Nephron progenitor cell (in vitro differentiated cells): ENCODE measurements around the gene RNF141.

Experiments
- DNase-seq: peaks from one replicate; pipeline ENCODE4 v3.0.0; 2021
- H3K27ac Mint-ChIP-seq: 2 replicates; pipeline ENCODE4 v1.8.0; 2021; ENCODE audit warnings: mild to moderate bottlenecking, moderate library complexity, mixed read lengths
- H3K27me3 Mint-ChIP-seq: 2 replicates; pipeline ENCODE4 v1.8.0; 2021; ENCODE audit warnings: mild to moderate bottlenecking, low read depth, mixed read lengths; ENCODE audit not compliant: poor library complexity
- H3K36me3 Mint-ChIP-seq: 2 replicates; pipeline ENCODE4 v1.8.0; 2021; ENCODE audit warnings: low read depth, mixed read lengths
- H3K4me1 Mint-ChIP-seq: 2 replicates; pipeline ENCODE4 v1.8.0; 2021; ENCODE audit warnings: mixed read lengths
- H3K4me3 Mint-ChIP-seq: 2 replicates; pipeline ENCODE4 v1.8.0; 2021; ENCODE audit warnings: mild to moderate bottlenecking, moderate library complexity, mixed read lengths
- H3K9me3 Mint-ChIP-seq: 2 replicates; pipeline ENCODE4 v1.8.0; 2021; ENCODE audit warnings: mild to moderate bottlenecking, moderate library complexity, mixed read lengths
- TF ChIP-seq, protein P1 (sequence below): fragments of 200-600 bp; sonication (generic); IDR thresholded peaks from 2 replicates; pipeline ENCODE4 v1.5.0; 2021; ENCODE audit warnings: antibody characterized with exemption

The RNF141 gene

DNA sequence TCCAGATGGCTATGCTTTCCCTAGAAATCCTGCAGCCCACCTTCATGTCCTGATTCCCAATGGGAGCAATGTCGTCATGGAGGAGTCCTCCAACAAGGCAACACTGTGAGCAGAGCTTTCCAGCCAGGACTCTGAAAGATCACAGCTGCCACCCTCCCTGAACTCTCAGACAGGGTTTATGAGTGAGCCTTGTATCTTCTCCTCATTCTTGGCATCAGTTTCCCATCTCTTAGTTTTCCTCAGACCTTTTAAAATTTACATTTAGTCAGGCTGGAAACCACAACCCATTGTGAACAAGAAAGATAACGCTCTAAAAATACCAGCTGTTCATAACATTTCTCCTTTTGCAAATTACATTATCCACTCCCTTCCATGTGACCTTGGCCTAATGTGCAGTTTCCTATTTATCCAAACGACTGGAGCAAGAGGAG, 43.1 kb upstream of the RNF141 start:
- H3K27me3 Mint-ChIP-seq = peaks cover 6% of the 10 kb centered on the region
- peaks cover 20% of the 10 kb centered on the region for H3K36me3 Mint-ChIP-seq
- TF ChIP-seq, protein P1, sequence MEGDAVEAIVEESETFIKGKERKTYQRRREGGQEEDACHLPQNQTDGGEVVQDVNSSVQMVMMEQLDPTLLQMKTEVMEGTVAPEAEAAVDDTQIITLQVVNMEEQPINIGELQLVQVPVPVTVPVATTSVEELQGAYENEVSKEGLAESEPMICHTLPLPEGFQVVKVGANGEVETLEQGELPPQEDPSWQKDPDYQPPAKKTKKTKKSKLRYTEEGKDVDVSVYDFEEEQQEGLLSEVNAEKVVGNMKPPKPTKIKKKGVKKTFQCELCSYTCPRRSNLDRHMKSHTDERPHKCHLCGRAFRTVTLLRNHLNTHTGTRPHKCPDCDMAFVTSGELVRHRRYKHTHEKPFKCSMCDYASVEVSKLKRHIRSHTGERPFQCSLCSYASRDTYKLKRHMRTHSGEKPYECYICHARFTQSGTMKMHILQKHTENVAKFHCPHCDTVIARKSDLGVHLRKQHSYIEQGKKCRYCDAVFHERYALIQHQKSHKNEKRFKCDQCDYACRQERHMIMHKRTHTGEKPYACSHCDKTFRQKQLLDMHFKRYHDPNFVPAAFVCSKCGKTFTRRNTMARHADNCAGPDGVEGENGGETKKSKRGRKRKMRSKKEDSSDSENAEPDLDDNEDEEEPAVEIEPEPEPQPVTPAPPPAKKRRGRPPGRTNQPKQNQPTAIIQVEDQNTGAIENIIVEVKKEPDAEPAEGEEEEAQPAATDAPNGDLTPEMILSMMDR = no peak
- H3K4me3 Mint-ChIP-seq = no peak overlapping the region
- no peaks in the 10 kb centered on the region for H3K4me1 Mint-ChIP-seq
- no peak overlapping the region for H3K27ac Mint-ChIP-seq
- no peak for DNase-seq
- no peaks in the 10 kb centered on the region for H3K9me3 Mint-ChIP-seq

DNA sequence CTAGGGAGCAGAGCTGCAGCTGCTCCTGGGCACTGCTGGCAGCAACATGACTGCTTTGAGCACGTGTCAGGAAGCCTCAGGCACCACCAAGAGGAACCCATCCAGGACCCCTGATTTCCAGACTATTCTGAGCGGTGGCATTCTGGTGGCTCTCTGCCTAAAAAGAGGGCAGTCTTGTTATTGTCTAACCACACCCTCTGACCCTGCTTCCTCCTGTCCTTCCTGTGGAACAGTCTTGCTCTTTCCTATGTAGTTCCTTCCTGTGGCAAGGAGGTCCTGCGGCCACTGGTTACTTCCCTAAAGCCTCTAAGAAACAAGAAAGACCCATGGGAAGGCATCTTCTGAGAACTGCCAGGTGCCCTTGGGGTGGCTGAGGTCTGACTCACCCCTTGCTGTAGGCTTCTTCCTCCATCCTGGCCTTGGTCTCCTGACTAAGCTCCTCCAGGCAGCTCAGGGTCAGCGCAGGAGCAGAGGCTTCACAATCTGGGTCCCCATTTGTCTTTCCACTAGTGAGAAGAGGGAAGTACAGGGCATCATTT, 40.6 kb upstream of the RNF141 start:
- Mint-ChIP-seq H3K4me1 (peaks cover 5% of the 10 kb centered on the region), H3K27me3 (peaks cover 7% of the 10 kb centered on the region), H3K4me3 (no peak overlapping the region), H3K9me3 (no peaks in the 10 kb centered on the region), H3K36me3 (peaks cover 20% of the 10 kb centered on the region), H3K27ac (no peak overlapping the region)
- TF ChIP-seq, protein P1 = no peak
- no peak for DNase-seq

DNA sequence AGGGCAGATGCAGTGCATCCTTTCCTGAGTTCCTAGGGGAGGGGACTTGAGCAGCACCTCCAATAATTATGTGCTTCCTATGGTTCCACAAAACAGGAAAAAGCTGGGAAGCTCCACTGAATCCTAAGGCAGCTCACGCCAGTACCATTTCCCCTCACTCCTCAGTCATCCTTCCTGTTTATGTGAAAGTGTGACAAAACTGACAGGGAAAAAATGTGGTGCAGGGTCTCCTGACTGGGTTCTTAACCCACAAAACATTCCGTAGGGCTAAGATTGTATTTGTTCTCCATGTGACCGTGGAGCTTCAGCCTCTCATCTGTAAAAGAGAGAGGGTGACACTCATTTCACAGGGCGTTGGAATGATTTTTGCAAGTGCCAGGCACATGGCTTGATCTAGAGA, 39.6 kb upstream of the RNF141 start:
- H3K27ac Mint-ChIP-seq = no peak overlapping the region
- H3K9me3 Mint-ChIP-seq = no peaks in the 10 kb centered on the region
- H3K27me3 Mint-ChIP-seq = peaks cover 7% of the 10 kb centered on the region

DNA sequence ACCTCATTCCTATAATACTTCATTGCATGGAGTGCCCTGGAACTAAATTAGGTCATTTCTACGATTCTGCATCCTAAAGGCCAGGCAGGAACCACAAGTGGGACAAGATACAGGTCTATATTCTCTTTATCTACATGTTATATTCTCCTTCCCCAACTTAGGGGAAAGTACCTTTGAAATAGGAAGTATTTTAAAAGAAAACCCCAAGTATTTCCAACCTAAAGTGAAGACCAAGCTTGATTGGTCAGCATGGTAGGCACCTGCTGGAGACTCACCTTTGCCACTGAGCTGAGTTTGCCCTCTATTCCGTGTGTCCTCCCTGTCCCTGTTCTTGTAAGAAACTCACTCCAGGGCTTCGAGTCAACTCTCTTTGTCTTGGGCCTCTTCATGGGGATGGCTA, 38.7 kb upstream of the RNF141 start:
- no peaks in the 10 kb centered on the region for H3K9me3 Mint-ChIP-seq
- no peak overlapping the region for H3K27ac Mint-ChIP-seq
- H3K36me3 Mint-ChIP-seq = peaks cover 20% of the 10 kb centered on the region
- peaks cover 7% of the 10 kb centered on the region for H3K27me3 Mint-ChIP-seq
- TF ChIP-seq, protein P1 = no peak
- H3K4me1 Mint-ChIP-seq = peaks cover 5% of the 10 kb centered on the region
- DNase-seq = no peak
- H3K4me3 Mint-ChIP-seq = no peak overlapping the region

More for the DNA sequence above, 39.6 kb upstream of the RNF141 start:
- Mint-ChIP-seq H3K4me1 (peaks cover 5% of the 10 kb centered on the region), H3K36me3 (peaks cover 20% of the 10 kb centered on the region), H3K4me3 (no peak overlapping the region)
- TF ChIP-seq, protein P1 = no peak
- DNase-seq = no peak

DNA sequence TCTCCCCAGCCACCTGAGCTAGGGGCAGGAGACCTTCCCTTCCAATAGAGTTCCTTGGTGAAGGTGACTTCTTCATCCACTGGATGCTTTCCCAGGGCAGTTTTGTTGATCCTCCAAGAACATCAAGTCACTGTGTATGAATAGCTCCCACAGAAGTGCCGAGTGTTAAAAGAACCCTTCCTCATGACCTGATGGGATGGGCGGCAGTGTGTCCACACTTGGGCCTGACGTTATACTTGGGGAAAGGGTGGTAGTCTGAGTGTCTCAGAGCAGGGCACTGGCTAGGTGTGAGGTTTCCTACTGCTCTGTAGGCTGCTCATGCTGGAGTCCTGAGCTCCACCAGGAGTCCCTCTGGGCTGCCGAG, 35.0 kb upstream of the RNF141 start:
- TF ChIP-seq, protein P1 = no peak
- no peak overlapping the region for H3K4me3 Mint-ChIP-seq
- no peak for DNase-seq
- H3K9me3 Mint-ChIP-seq = no peaks in the 10 kb centered on the region
- no peak overlapping the region for H3K27ac Mint-ChIP-seq
- peaks cover 7% of the 10 kb centered on the region for H3K27me3 Mint-ChIP-seq
- peaks cover 20% of the 10 kb centered on the region for H3K36me3 Mint-ChIP-seq
- peaks cover 5% of the 10 kb centered on the region for H3K4me1 Mint-ChIP-seq

DNA sequence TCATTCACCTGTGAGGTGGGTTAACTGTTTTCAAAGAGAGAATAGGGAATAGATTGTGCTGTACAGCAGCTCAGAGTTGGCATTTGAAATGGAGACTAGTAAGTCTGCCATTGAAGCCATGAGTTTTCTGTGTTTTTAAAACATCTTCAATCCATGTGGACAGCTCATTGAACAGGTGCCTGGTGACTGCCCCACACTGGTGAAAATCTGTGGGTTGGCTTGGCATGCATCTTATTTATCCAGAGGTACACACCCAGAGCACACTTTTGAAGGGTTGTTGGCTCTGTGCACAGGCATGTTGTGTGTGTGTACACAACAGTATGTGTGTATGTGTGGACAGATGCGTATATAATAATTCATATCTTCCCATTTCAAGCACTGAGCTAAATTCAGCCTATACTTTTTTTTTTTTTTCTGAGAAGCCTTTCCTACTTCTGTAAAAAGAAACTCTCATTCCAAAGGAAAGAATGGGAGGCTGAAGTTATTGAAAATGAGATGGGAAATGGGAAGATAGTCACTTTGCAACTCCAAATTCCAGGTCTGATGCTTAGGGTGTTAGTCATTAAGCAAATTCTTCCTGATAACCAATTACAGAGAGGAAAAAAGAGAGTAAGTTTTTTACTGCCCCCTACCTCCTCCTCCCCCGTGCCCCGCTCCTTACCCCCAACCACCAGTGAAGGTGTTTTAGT, 34.5 kb upstream of the RNF141 start:
- H3K4me1 Mint-ChIP-seq = peaks cover 5% of the 10 kb centered on the region
- no peak for DNase-seq
- no peak overlapping the region for H3K27ac Mint-ChIP-seq
- no peaks in the 10 kb centered on the region for H3K9me3 Mint-ChIP-seq
- peaks cover 7% of the 10 kb centered on the region for H3K27me3 Mint-ChIP-seq
- TF ChIP-seq, protein P1 = no peak
- no peak overlapping the region for H3K4me3 Mint-ChIP-seq
- H3K36me3 Mint-ChIP-seq = peaks cover 17% of the 10 kb centered on the region
